ENCODE data around the gene APH1B.

GRCh38 chr15:63292771-63293170, 15.4 kb downstream of the APH1B start:
- TF ChIP-seq ZNF174 (tag by site-specific recombination; IDR thresholded peaks at IDR 0.05): no peak
- TF ChIP-seq IKZF3 (tag by site-specific recombination; IDR thresholded peaks at IDR 0.05): no peak
- no peak for TF ChIP-seq ZNF274 (IDR thresholded peaks at IDR 0.05; ENCODE audit: low read length)
- TF ChIP-seq ZNF274 (tag by site-specific recombination; IDR thresholded peaks at IDR 0.05; ENCODE audit: borderline replicate concordance): no peak
- TF ChIP-seq ZEB2 (tag by site-specific recombination; IDR thresholded peaks at IDR 0.05): no peak
- no peak for TF ChIP-seq CTCF (tag by site-specific recombination; IDR thresholded peaks at IDR 0.05)
- TF ChIP-seq ZNF510 (tag by site-specific recombination; IDR thresholded peaks at IDR 0.05; ENCODE audit: insufficient replicate concordance): no peak
